A673 (cell line): Measurements from ENCODE around the gene SLC35F2. TPM values are rescaled to one million over a fixed set of nuclear protein-coding genes. Genes with fewer than 3 reads are reported as not detected.
"Not testable (repeated sequence)": the region's sequence is repeated elsewhere in the genome, so short reads cannot be mapped to it uniquely, and the experiment has no call there.

ENCODE experiments used
- BruUV-seq: library from RNA; stranded (reverse); fragments of 400-500 nt; replicated peaks from 2 replicates; lab custom pipeline; 2021; lab: Mats Ljungman, UMichigan
- CTCF ChIA-PET: fragments of 300-600 bp; sonication (Branson Sonifier 250); formaldehyde crosslinking; loops from one replicate; lab custom pipeline; 2022; ENCODE audit warnings: antibody characterized with exemption; lab: Charles Lee
- POLR2A ChIA-PET: fragments of 300-600 bp; sonication (Branson Sonifier 250); formaldehyde crosslinking; loops from one replicate; lab custom pipeline; 2022; ENCODE audit warnings: antibody characterized with exemption; ENCODE audit not compliant: low non-redundant PET; lab: Charles Lee
- DNase-seq: peaks from one replicate; pipeline ENCODE4 v3.0.0-alpha.2; 2015; ENCODE audit warnings: low spot score
- H3K27ac ChIP-seq: fragments of 200-600 bp; sonication (generic); 2 replicates; pipeline ENCODE4 v1.5.1; 2016; ENCODE audit warnings: mixed run types, low read depth, mild to moderate bottlenecking, mixed read lengths, antibody characterized with exemption, low read length; ENCODE audit not compliant: poor library complexity, severe bottlenecking
- H3K27me3 ChIP-seq: fragments of 200-600 bp; sonication (generic); replicated peaks from 2 replicates; pipeline ENCODE4 v1.6.1; 2017; ENCODE audit warnings: mixed run types, low read depth, mild to moderate bottlenecking, mixed read lengths, antibody characterized with exemption, low read length; ENCODE audit not compliant: insufficient read depth, poor library complexity
- H3K36me3 ChIP-seq: fragments of 200-600 bp; sonication (generic); 2 replicates; pipeline ENCODE4 v1.6.1; 2016; ENCODE audit warnings: mixed run types, mild to moderate bottlenecking, mixed read lengths, antibody characterized with exemption, low read length; ENCODE audit not compliant: insufficient read depth, poor library complexity, severe bottlenecking
- H3K4me1 ChIP-seq: fragments of 200-600 bp; sonication (generic); 2 replicates; pipeline ENCODE4 v1.6.1; 2017; ENCODE audit warnings: mixed run types, mild to moderate bottlenecking, mixed read lengths, antibody characterized with exemption, low read length; ENCODE audit not compliant: insufficient read depth, poor library complexity, severe bottlenecking
- H3K4me3 ChIP-seq: fragments of 200-600 bp; sonication (generic); 2 replicates; pipeline ENCODE4 v1.5.1; 2016; ENCODE audit warnings: low read depth, mixed run types, mild to moderate bottlenecking, mixed read lengths, low read length; ENCODE audit not compliant: poor library complexity, severe bottlenecking
- H3K9me3 ChIP-seq: fragments of 200-600 bp; sonication (generic); 2 replicates; pipeline ENCODE4 v1.6.1; 2016; ENCODE audit warnings: mixed run types, low read depth, mild to moderate bottlenecking, mixed read lengths, antibody characterized with exemption, low read length; ENCODE audit not compliant: poor library complexity, severe bottlenecking
- EZH2 ChIP-seq: fragments of 200-600 bp; sonication (generic); IDR thresholded peaks from 2 replicates; pipeline ENCODE4 v1.6.1; 2017; ENCODE audit warnings: borderline replicate concordance, low read depth, mild to moderate bottlenecking, mixed read lengths, antibody characterized with exemption, low read length; ENCODE audit not compliant: poor library complexity, severe bottlenecking
- intact Hi-C: fragments of 100-400 bp; cut with micrococcal nuclease; formaldehyde crosslinking; loops from one replicate; pipeline ENCODE4 v1.10.0; 2022; ENCODE audit not compliant: unreplicated experiment
- total RNA-seq: library from RNA; stranded (reverse); gene quantifications from 2 replicates; pipeline ENCODE4 v1.2.3, GENCODE V29; 2021
- TF ChIP-seq, protein P1 (sequence below): fragments of 300-800, 200-600 bp; sonication (generic); conservative IDR thresholded peaks from 2 replicates; pipeline ENCODE4 v1.5.1; 2017; ENCODE audit warnings: low read depth, mild to moderate bottlenecking, antibody characterized with exemption, low read length, moderate library complexity, mixed read lengths

The SLC35F2 gene
- total RNA-seq, 1 experiment from 2014 or later, result 95.4 TPM

DNA sequence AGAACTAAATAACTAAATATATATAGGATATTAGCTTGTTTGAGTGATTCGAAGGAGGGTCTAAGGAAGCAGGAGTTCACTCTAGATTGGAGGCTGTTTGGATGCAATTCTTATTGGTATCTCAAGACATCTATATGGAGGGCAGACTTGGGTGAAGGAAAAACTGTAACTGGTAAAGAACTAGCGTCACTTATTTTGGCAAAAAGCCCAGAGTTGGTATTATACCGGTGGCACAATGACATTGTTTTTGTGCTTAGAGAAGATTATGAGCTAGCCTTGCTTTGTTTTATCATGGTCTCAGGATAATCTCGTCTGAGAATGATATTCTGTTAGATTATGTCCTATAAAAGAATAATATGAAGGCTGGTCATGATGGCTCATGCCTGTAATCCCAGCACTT lies 6.0 kb upstream of the SLC35F2 start:
- DNase-seq, result peak; percentile 36
- no peak overlapping the region for H3K4me3 ChIP-seq
- H3K27ac ChIP-seq, result no peak overlapping the region
- POLR2A ChIA-PET, result no interaction called here
- H3K36me3 ChIP-seq, result no peaks in the 10 kb centered on the region
- H3K27me3 ChIP-seq, result no peaks in the 10 kb centered on the region
- TF ChIP-seq, protein P1, sequence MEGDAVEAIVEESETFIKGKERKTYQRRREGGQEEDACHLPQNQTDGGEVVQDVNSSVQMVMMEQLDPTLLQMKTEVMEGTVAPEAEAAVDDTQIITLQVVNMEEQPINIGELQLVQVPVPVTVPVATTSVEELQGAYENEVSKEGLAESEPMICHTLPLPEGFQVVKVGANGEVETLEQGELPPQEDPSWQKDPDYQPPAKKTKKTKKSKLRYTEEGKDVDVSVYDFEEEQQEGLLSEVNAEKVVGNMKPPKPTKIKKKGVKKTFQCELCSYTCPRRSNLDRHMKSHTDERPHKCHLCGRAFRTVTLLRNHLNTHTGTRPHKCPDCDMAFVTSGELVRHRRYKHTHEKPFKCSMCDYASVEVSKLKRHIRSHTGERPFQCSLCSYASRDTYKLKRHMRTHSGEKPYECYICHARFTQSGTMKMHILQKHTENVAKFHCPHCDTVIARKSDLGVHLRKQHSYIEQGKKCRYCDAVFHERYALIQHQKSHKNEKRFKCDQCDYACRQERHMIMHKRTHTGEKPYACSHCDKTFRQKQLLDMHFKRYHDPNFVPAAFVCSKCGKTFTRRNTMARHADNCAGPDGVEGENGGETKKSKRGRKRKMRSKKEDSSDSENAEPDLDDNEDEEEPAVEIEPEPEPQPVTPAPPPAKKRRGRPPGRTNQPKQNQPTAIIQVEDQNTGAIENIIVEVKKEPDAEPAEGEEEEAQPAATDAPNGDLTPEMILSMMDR, result no peak
- TF ChIP-seq EZH2, result no peak
- no peaks in the 10 kb centered on the region for H3K4me1 ChIP-seq
- no TSS peak for BruUV-seq
- CTCF ChIA-PET, result no interaction called here
- H3K9me3 ChIP-seq, result no peaks in the 10 kb centered on the region
- intact Hi-C loops, result no loop called here

DNA sequence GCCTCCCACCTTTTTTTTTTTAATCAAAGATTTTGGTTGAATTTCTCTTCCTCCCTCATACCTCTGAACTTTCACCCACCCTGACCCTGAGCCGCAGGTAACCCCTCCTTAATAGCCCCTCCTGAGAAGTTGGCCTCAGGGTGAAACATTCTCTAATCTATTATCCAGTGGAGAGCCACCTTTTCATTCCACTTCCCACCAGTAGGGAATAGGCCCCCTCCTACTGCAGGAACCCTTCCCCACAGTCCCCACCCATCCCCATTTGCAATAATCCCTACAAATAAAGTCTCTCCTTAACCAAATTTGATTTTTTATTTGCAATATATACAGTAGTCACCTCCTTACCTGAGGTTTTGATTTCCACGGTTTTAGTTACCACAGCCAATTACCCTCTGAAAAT lies 2.1 kb upstream of the SLC35F2 start:
- no peak overlapping the region for H3K27ac ChIP-seq
- intact Hi-C loops, result no loop called here
- CTCF ChIA-PET, result interaction anchor here (0.6 kb wide), 1 partner anchor 81 kb away, joined by 4 read pairs; no protein-coding TSS in a partner anchor
- no peak overlapping the region for H3K4me3 ChIP-seq
- peaks cover under 1% of the 10 kb centered on the region for H3K4me1 ChIP-seq
- no peak for TF ChIP-seq EZH2
- TF ChIP-seq, protein P1, result no peak; the same call in 1 of the 2 replicates
- no peaks in the 10 kb centered on the region for H3K9me3 ChIP-seq
- POLR2A ChIA-PET, result no interaction called here
- no TSS peak for BruUV-seq
- DNase-seq, result no peak
- H3K36me3 ChIP-seq, result no peaks in the 10 kb centered on the region
- no peaks in the 10 kb centered on the region for H3K27me3 ChIP-seq

DNA sequence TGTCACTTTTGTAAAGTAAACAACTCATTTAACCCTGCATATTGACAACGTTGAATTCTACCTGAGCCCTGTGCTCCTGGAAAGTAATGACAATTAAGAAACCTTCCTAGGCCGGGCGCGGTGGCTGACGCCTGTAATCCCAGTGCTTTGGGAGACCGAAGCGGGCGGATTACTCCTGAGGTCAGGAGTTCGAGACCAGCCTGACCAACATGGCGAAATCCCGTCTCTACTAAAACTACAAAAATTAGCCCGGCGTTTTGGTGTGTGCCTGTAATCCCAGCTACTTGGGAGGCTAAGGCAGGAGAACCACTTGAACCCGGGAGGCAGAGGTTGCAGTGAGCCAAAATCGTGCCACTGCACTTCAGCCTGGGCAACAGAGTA lies 1.6 kb upstream of the SLC35F2 start:
- H3K4me3 ChIP-seq, H3K27ac ChIP-seq, H3K36me3 ChIP-seq, H3K27me3 ChIP-seq, DNase-seq, H3K9me3 ChIP-seq, POLR2A ChIA-PET, CTCF ChIA-PET, intact Hi-C loops, BruUV-seq, H3K4me1 ChIP-seq: not testable (repeated sequence)

DNA sequence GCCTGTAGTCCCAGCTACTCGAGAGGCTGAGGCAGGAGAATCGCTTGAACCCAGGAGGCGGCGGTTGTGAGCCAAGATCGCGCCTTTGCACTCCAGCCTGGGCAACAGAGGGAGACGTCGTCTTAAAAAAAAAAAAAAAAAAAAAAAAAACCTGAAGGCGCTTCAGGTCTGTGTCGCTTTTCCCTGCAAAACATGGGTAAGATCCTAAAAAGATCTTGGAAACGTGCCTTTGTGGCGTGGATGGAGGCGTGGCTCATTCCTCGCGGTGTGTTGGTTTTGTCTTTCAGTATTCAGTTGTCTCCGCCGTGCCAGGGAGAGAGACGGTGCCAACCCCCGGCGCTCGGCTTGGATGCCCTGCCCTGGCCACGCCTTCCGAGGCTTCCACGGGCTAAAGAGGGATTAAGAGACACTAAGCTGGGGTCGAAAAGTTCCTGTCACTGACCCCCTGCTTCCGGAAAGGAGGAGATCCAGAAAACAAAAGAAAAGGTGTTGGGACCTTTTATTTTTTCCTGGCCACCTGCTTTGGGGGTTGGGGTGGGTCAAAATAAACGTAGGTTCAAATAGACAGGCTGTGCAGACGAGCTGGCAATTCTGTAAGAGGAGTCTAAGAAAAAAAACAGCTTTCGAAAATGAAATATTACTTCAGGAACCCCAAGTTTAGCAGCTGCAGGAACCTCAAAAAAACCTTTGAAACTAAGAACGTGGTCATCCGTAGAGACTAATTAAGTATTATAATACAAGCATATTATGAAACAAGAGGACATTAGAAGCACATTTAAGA lies 1.1 kb upstream of the SLC35F2 start:
- DNase-seq, result peak; percentile 67
- peak overlapping the region; percentile 73 for H3K4me3 ChIP-seq
- ChIA-PET POLR2A (no interaction called here), CTCF (interaction anchor here (0.7 kb wide), 2 partner anchors 19 to 40 kb away, joined by 4 to 11 read pairs; no protein-coding TSS in a partner anchor)
- H3K4me1 ChIP-seq, result peaks cover 11% of the 10 kb centered on the region
- H3K9me3 ChIP-seq, result no peaks in the 10 kb centered on the region
- H3K36me3 ChIP-seq, result no peaks in the 10 kb centered on the region
- no peaks in the 10 kb centered on the region for H3K27me3 ChIP-seq
- intact Hi-C loops, result loop anchor here (5.0 kb wide), 1 partner anchor 62 kb away; no protein-coding TSS in a partner anchor
- TF ChIP-seq EZH2, result no peak
- TF ChIP-seq, protein P1, result no peak
- peak overlapping the region; percentile 74 for H3K27ac ChIP-seq
- no TSS peak for BruUV-seq
